CD4-positive, alpha-beta T cell treated with Interleukin-21 for 1 hour (primary cell): ENCODE measurements around the gene KIAA1210.
"Not testable (repeated sequence)": the region's sequence is repeated elsewhere in the genome, so short reads cannot be mapped to it uniquely, and the experiment has no call there.

Experiments
- DNase-seq: peaks from one replicate; pipeline ENCODE4 v3.0.0-alpha.2; 2020

Gene KIAA1210

GRCh38 chrX:119030990-119031389, 96.6 kb downstream of the KIAA1210 start:
- no peak for DNase-seq

- not testable (repeated sequence) for DNase-seq
Observed at GRCh38 chrX:119029656-119030055, 98.0 kb downstream of the KIAA1210 start.

- no peak for DNase-seq
Observed at GRCh38 chrX:119028733-119029330, 98.8 kb downstream of the KIAA1210 start.
